ENCODE measurements around the gene NCF4. TPM values are rescaled to one million over a fixed set of nuclear protein-coding genes. Genes with fewer than 3 reads are reported as not detected.

NCF4 gene
- total RNA-seq, 1 experiment from 2014 or later: not detected

- no peak overlapping the region for H3K4me3 ChIP-seq (ENCODE audit: low read depth in 2 of 2, low read length in 2 of 2)
- no peak for DNase-seq (ENCODE audit: low read depth, low spot score)
- peaks cover 2% of the 10 kb centered on the region; the same call in 1 of the 2 replicates for H3K27me3 ChIP-seq (ENCODE audit: control insufficient read depth, insufficient read depth, low read length)
- ChIA-PET CTCF (no interaction called here), POLR2A (interaction anchor here (0.9 kb wide), 1 partner anchor 71 kb away, joined by 3 read pairs; no protein-coding TSS in a partner anchor)
- intact Hi-C loops (cut with micrococcal nuclease; ENCODE audit: unreplicated experiment) (no loop called here), in situ Hi-C loops (cut with HindIII; ENCODE audit: low pct_unique_long_range_greater_than_20kb, low sequenced_read_pairs) (no loop called here)
- peaks cover 5% of the 10 kb centered on the region; the same call in 1 of the 2 replicates for H3K9me3 ChIP-seq (ENCODE audit: control insufficient read depth, insufficient read depth, low read depth, low read length)
- TF ChIP-seq POLR2AphosphoS5 (IDR thresholded peaks at IDR 0.05; ENCODE audit: low read depth, low read length) (no peak), TCF7L2 (IDR thresholded peaks at IDR 0.05; ENCODE audit: low read depth, low read length) (no peak), CTCF (IDR thresholded peaks at IDR 0.05) (no peak), SIN3A (IDR thresholded peaks at IDR 0.05; ENCODE audit: borderline replicate concordance, insufficient read depth, low read depth, low read length) (no peak), REST (IDR thresholded peaks at IDR 0.05; ENCODE audit: insufficient read depth in 1 of 2, low read depth in 2 of 2, low read length in 1 of 2) (no peak)
- no peak for ATAC-seq
- BruUV-seq (replicated peaks): no TSS peak
- no peaks in the 10 kb centered on the region for H3K4me1 ChIP-seq (ENCODE audit: control insufficient read depth, insufficient read depth, low read length)
- no peak overlapping the region for H3K27ac ChIP-seq (ENCODE audit: low read length)
- no peaks in the 10 kb centered on the region for H3K36me3 ChIP-seq (ENCODE audit: control insufficient read depth, insufficient read depth, low read length)
Measured at GRCh38 chr22:36884349-36885158, 23.7 kb downstream of the NCF4 start.

- in situ Hi-C loops (cut with HindIII; ENCODE audit: low pct_unique_long_range_greater_than_20kb, low sequenced_read_pairs): no loop called here
- peaks cover 2% of the 10 kb centered on the region; the same call in 1 of the 2 replicates for H3K27me3 ChIP-seq (ENCODE audit: control insufficient read depth, insufficient read depth, low read length)
- no peaks in the 10 kb centered on the region for H3K4me1 ChIP-seq (ENCODE audit: control insufficient read depth, insufficient read depth, low read length)
- no peak for DNase-seq (ENCODE audit: low read depth, low spot score)
- H3K9me3 ChIP-seq (ENCODE audit: control insufficient read depth, insufficient read depth, low read depth, low read length): peaks cover 5% of the 10 kb centered on the region; the same call in 1 of the 2 replicates
- no peaks in the 10 kb centered on the region for H3K36me3 ChIP-seq (ENCODE audit: control insufficient read depth, insufficient read depth, low read length)
- intact Hi-C loops (cut with micrococcal nuclease; ENCODE audit: unreplicated experiment): no loop called here
- CTCF ChIA-PET: no interaction called here
- POLR2A ChIA-PET: no interaction called here
- H3K27ac ChIP-seq (ENCODE audit: low read length): no peak overlapping the region
- H3K4me3 ChIP-seq (ENCODE audit: low read depth in 2 of 2, low read length in 2 of 2): no peak overlapping the region
- BruUV-seq (replicated peaks): no TSS peak
- ATAC-seq: no peak
- TF ChIP-seq CTCF (IDR thresholded peaks at IDR 0.05): no peak
- TF ChIP-seq SIN3A (IDR thresholded peaks at IDR 0.05; ENCODE audit: borderline replicate concordance, insufficient read depth, low read depth, low read length): no peak
Measured at GRCh38 chr22:36885474-36885873, 24.7 kb downstream of the NCF4 start.

Measured in Panc1 (cell line).